Activated CD4-positive, alpha-beta T cell treated with anti-CD3 and anti-CD28 coated beads, Interleukin-2, amount 50 U/mL, for 48 hours (primary cell): ENCODE data around the gene TTC39C.
"Not testable (repeated sequence)": the region's sequence is repeated elsewhere in the genome, so short reads cannot be mapped to it uniquely, and the experiment has no call there.

Source experiments
- DNase-seq, 2 experiments: peaks; one replicate each; pipeline ENCODE4 v3.0.0-alpha.2; 2020

The TTC39C gene

GRCh38 chr18:24055009-24055804 is 40.7 kb downstream of the TTC39C start:
- no peak for DNase-seq

- no peak for DNase-seq
Observed at GRCh38 chr18:24055878-24056277, 41.3 kb downstream of the TTC39C start.

GRCh38 chr18:24056506-24056905 is 42.0 kb downstream of the TTC39C start:
- no peak for DNase-seq

GRCh38 chr18:24057804-24058203 is 43.2 kb downstream of the TTC39C start:
- no peak for DNase-seq

GRCh38 chr18:24059385-24059784 is 44.8 kb downstream of the TTC39C start:
- not testable (repeated sequence) for DNase-seq

- DNase-seq, result no peak
Observed at GRCh38 chr18:24060644-24061043, 46.1 kb downstream of the TTC39C start.

- no peak for DNase-seq
Observed at GRCh38 chr18:24063121-24063731, 48.7 kb downstream of the TTC39C start.

- DNase-seq, result no peak
Observed at GRCh38 chr18:24064391-24065100, 50.0 kb downstream of the TTC39C start.

GRCh38 chr18:24065906-24066305 is 51.4 kb downstream of the TTC39C start:
- DNase-seq, result no peak

- DNase-seq, result no peak
Observed at GRCh38 chr18:24068945-24069693, 54.6 kb downstream of the TTC39C start.

- no peak for DNase-seq
Observed at GRCh38 chr18:24071029-24071428, 56.5 kb downstream of the TTC39C start.

- DNase-seq, result no peak
Observed at GRCh38 chr18:24071779-24072178, 57.2 kb downstream of the TTC39C start.

GRCh38 chr18:24072743-24073142 is 58.2 kb downstream of the TTC39C start:
- DNase-seq, result no peak

- no peak for DNase-seq
Observed at GRCh38 chr18:24073791-24074190, 59.2 kb downstream of the TTC39C start.

GRCh38 chr18:24074757-24075156 is 60.2 kb downstream of the TTC39C start:
- DNase-seq, result not testable (repeated sequence)

- peak; percentile 82 to 86 for DNase-seq
Observed at GRCh38 chr18:24075767-24076597, 61.4 kb downstream of the TTC39C start.

GRCh38 chr18:24076950-24077349 is 62.4 kb downstream of the TTC39C start:
- no peak for DNase-seq

- DNase-seq, result no peak
Observed at GRCh38 chr18:24078391-24078790, 63.8 kb downstream of the TTC39C start.

GRCh38 chr18:24080861-24081260 is 66.3 kb downstream of the TTC39C start:
- peak in 1 of 2 experiments; percentile 20 for DNase-seq

- DNase-seq, result no peak
Observed at GRCh38 chr18:24083550-24083949, 69.0 kb downstream of the TTC39C start.

GRCh38 chr18:24086082-24086481 is 71.5 kb downstream of the TTC39C start:
- no peak for DNase-seq

GRCh38 chr18:24089076-24089475 is 74.5 kb downstream of the TTC39C start:
- no peak for DNase-seq
